ENCODE measurements around the gene MED8. TPM values are rescaled to one million over a fixed set of nuclear protein-coding genes. Genes with fewer than 3 reads are reported as not detected.
A peak's percentile ranks its signal among the peaks of the same experiment; 100 is the strongest.

The MED8 gene
- total and polyA plus RNA-seq, 3 experiments from 2014 or later = 36.7 to 41.3 (median 40.5) TPM

- H3K27me3 ChIP-seq (ENCODE audit: insufficient read depth, low read length, poor library complexity, severe bottlenecking) = no peaks in the 10 kb centered on the region
- no peak overlapping the region for H3K27ac ChIP-seq (ENCODE audit: low read depth, low read length)
- peaks cover 4% of the 10 kb centered on the region for H3K4me1 ChIP-seq (ENCODE audit: insufficient read depth, low read length)
- Mint-ChIP-seq H3K4me3 (peak overlapping the region in 1 of 7 donors; percentile 55), H3K36me3 (no peaks in the 10 kb centered on the region), H3K4me1 (peaks cover 5 to 10% (median 9%) of the 10 kb centered on the region in 3 donors), H3K9me3 (no peaks in the 10 kb centered on the region), H3K27ac (peak overlapping the region in 3 of 8 donors; percentile 35 to 66 (median 55)), H3K27me3 (no peaks in the 10 kb centered on the region)
- no peaks in the 10 kb centered on the region for H3K36me3 ChIP-seq (ENCODE audit: insufficient read depth, low read length)
- H3K9me3 ChIP-seq (ENCODE audit: low read length) = no peaks in the 10 kb centered on the region
- no peak overlapping the region for H3K4me3 ChIP-seq (ENCODE audit: low read length)
- ChIA-PET POLR2A (no interaction called here), CTCF (no interaction called here)
- no peak for DNase-seq
Measured at GRCh38 chr1:43345120-43345519, 44.5 kb downstream of the MED8 start.

- H3K36me3 Mint-ChIP-seq = no peaks in the 10 kb centered on the region
- ChIA-PET POLR2A (no interaction called here), CTCF (no interaction called here)
- H3K9me3 Mint-ChIP-seq = no peaks in the 10 kb centered on the region
- Histone ChIP-seq H3K4me1 (ENCODE audit: insufficient read depth, low read length) (peaks cover under 1% of the 10 kb centered on the region), H3K27me3 (ENCODE audit: insufficient read depth, low read length, poor library complexity, severe bottlenecking) (no peaks in the 10 kb centered on the region), H3K27ac (ENCODE audit: low read depth, low read length) (no peak overlapping the region), H3K4me3 (ENCODE audit: low read length) (no peak overlapping the region), H3K36me3 (ENCODE audit: insufficient read depth, low read length) (no peaks in the 10 kb centered on the region), H3K9me3 (ENCODE audit: low read length) (no peaks in the 10 kb centered on the region)
- peaks cover under 1 to 3% (median 3%) of the 10 kb centered on the region in 3 donors for H3K4me1 Mint-ChIP-seq
- H3K27me3 Mint-ChIP-seq = no peaks in the 10 kb centered on the region
- peak overlapping the region in 2 of 8 donors; percentile 4 to 6 for H3K27ac Mint-ChIP-seq
- DNase-seq = no peak
- H3K4me3 Mint-ChIP-seq = no peak overlapping the region
Measured at GRCh38 chr1:43344267-43344850, 45.2 kb downstream of the MED8 start.

GRCh38 chr1:43340559-43340958, 49.0 kb downstream of the MED8 start:
- no peak for DNase-seq
- Mint-ChIP-seq H3K27ac (peak overlapping the region in 1 of 8 donors; percentile 21), H3K4me3 (no peak overlapping the region), H3K9me3 (no peaks in the 10 kb centered on the region), H3K27me3 (no peaks in the 10 kb centered on the region), H3K36me3 (no peaks in the 10 kb centered on the region), H3K4me1 (no peaks in the 10 kb centered on the region)
- no peaks in the 10 kb centered on the region for H3K9me3 ChIP-seq (ENCODE audit: low read length)
- H3K27ac ChIP-seq (ENCODE audit: low read depth, low read length) = no peak overlapping the region
- CTCF ChIA-PET = no interaction called here
- POLR2A ChIA-PET = no interaction called here
- H3K27me3 ChIP-seq (ENCODE audit: insufficient read depth, low read length, poor library complexity, severe bottlenecking) = no peaks in the 10 kb centered on the region
- no peaks in the 10 kb centered on the region for H3K36me3 ChIP-seq (ENCODE audit: insufficient read depth, low read length)
- H3K4me3 ChIP-seq (ENCODE audit: low read length) = no peak overlapping the region
- H3K4me1 ChIP-seq (ENCODE audit: insufficient read depth, low read length) = no peaks in the 10 kb centered on the region

- no peak for DNase-seq
- no peak overlapping the region for H3K4me3 ChIP-seq (ENCODE audit: low read length)
- H3K27ac ChIP-seq (ENCODE audit: low read depth, low read length) = no peak overlapping the region
- H3K27me3 ChIP-seq (ENCODE audit: insufficient read depth, low read length, poor library complexity, severe bottlenecking) = no peaks in the 10 kb centered on the region
- H3K27me3 Mint-ChIP-seq = no peaks in the 10 kb centered on the region
- H3K4me1 Mint-ChIP-seq = no peaks in the 10 kb centered on the region
- POLR2A ChIA-PET = no interaction called here
- H3K9me3 Mint-ChIP-seq = no peaks in the 10 kb centered on the region
- H3K9me3 ChIP-seq (ENCODE audit: low read length) = no peaks in the 10 kb centered on the region
- no peaks in the 10 kb centered on the region for H3K36me3 ChIP-seq (ENCODE audit: insufficient read depth, low read length)
- H3K4me3 Mint-ChIP-seq = no peak overlapping the region
- H3K36me3 Mint-ChIP-seq = no peaks in the 10 kb centered on the region
- H3K27ac Mint-ChIP-seq = no peak overlapping the region
- no peaks in the 10 kb centered on the region for H3K4me1 ChIP-seq (ENCODE audit: insufficient read depth, low read length)
- CTCF ChIA-PET = no interaction called here
Measured at GRCh38 chr1:43339584-43340232, 49.9 kb downstream of the MED8 start.

GRCh38 chr1:43338001-43338400, 51.6 kb downstream of the MED8 start:
- Histone ChIP-seq H3K36me3 (ENCODE audit: insufficient read depth, low read length) (no peaks in the 10 kb centered on the region), H3K27ac (ENCODE audit: low read depth, low read length) (no peak overlapping the region), H3K4me1 (ENCODE audit: insufficient read depth, low read length) (no peaks in the 10 kb centered on the region), H3K27me3 (ENCODE audit: insufficient read depth, low read length, poor library complexity, severe bottlenecking) (no peaks in the 10 kb centered on the region), H3K9me3 (ENCODE audit: low read length) (no peaks in the 10 kb centered on the region), H3K4me3 (ENCODE audit: low read length) (no peak overlapping the region)
- H3K27me3 Mint-ChIP-seq = no peaks in the 10 kb centered on the region
- CTCF ChIA-PET = no interaction called here
- POLR2A ChIA-PET = no interaction called here
- no peak for DNase-seq
- H3K27ac Mint-ChIP-seq = no peak overlapping the region
- no peaks in the 10 kb centered on the region for H3K36me3 Mint-ChIP-seq
- H3K9me3 Mint-ChIP-seq = no peaks in the 10 kb centered on the region
- H3K4me3 Mint-ChIP-seq = no peak overlapping the region
- H3K4me1 Mint-ChIP-seq = no peaks in the 10 kb centered on the region

GRCh38 chr1:43337588-43337987, 52.0 kb downstream of the MED8 start, which contains the start of gene MPL:
Gene MPL (plus strand): TSS chr1:43337818. CDS start chr1:43337849, 31 bp downstream.
- Mint-ChIP-seq H3K27ac (no peak within 1 kb of the TSS), H3K4me3 (no peak within 1 kb of the TSS), H3K36me3 (no peaks in the 10 kb centered on the region), H3K4me1 (no peaks in the 10 kb centered on the region), H3K27me3 (no peaks in the 10 kb centered on the region), H3K9me3 (no peaks in the 10 kb centered on the region)
- no peak for DNase-seq
- H3K27me3 ChIP-seq (ENCODE audit: insufficient read depth, low read length, poor library complexity, severe bottlenecking) = no peaks in the 10 kb centered on the region
- no peaks in the 10 kb centered on the region for H3K9me3 ChIP-seq (ENCODE audit: low read length)
- no peaks in the 10 kb centered on the region for H3K36me3 ChIP-seq (ENCODE audit: insufficient read depth, low read length)
- ChIA-PET CTCF (no interaction called here), POLR2A (no interaction called here)
- no peak within 1 kb of the TSS for H3K27ac ChIP-seq (ENCODE audit: low read depth, low read length)
- H3K4me1 ChIP-seq (ENCODE audit: insufficient read depth, low read length) = no peaks in the 10 kb centered on the region
- no peak within 1 kb of the TSS for H3K4me3 ChIP-seq (ENCODE audit: low read length)

- Histone ChIP-seq H3K9me3 (ENCODE audit: low read length) (no peaks in the 10 kb centered on the region), H3K27ac (ENCODE audit: low read depth, low read length) (no peak overlapping the region), H3K4me1 (ENCODE audit: insufficient read depth, low read length) (no peaks in the 10 kb centered on the region), H3K36me3 (ENCODE audit: insufficient read depth, low read length) (no peaks in the 10 kb centered on the region), H3K27me3 (ENCODE audit: insufficient read depth, low read length, poor library complexity, severe bottlenecking) (no peaks in the 10 kb centered on the region), H3K4me3 (ENCODE audit: low read length) (no peak overlapping the region)
- H3K27ac Mint-ChIP-seq = no peak overlapping the region
- no peaks in the 10 kb centered on the region for H3K36me3 Mint-ChIP-seq
- H3K9me3 Mint-ChIP-seq = no peaks in the 10 kb centered on the region
- POLR2A ChIA-PET = no interaction called here
- H3K4me3 Mint-ChIP-seq = no peak overlapping the region
- CTCF ChIA-PET = no interaction called here
- no peaks in the 10 kb centered on the region for H3K4me1 Mint-ChIP-seq
- no peaks in the 10 kb centered on the region for H3K27me3 Mint-ChIP-seq
- no peak for DNase-seq
Measured at GRCh38 chr1:43334453-43335205, 55.0 kb downstream of the MED8 start.

All from CD8-positive, alpha-beta memory T cell (primary cell).